Activated CD4-positive, alpha-beta T cell treated with anti-CD3 and anti-CD28 coated beads, Interleukin-2, amount 50 U/mL, for 24 hours (primary cell): ENCODE data around the gene PKNOX2.

Source experiments
- DNase-seq, 2 donors: peaks; one replicate each; pipeline ENCODE4 v3.0.0-alpha.2; 2020; ENCODE audit warnings: low read depth in 1 of 2, low spot score in 1 of 2

The PKNOX2 gene

GRCh38 chr11:125402435-125402834, 237.9 kb downstream of the PKNOX2 start:
- no peak for DNase-seq

GRCh38 chr11:125404157-125404810, 239.7 kb downstream of the PKNOX2 start:
- DNase-seq, result no peak

GRCh38 chr11:125404811-125405790, 240.6 kb downstream of the PKNOX2 start:
- DNase-seq, result peak; percentile 29 to 51

GRCh38 chr11:125407046-125407445, 242.5 kb downstream of the PKNOX2 start:
- DNase-seq, result no peak

GRCh38 chr11:125408311-125408711, 243.8 kb downstream of the PKNOX2 start:
- no peak for DNase-seq

GRCh38 chr11:125410091-125410490, 245.5 kb downstream of the PKNOX2 start:
- no peak for DNase-seq

GRCh38 chr11:125412177-125412496, 247.6 kb downstream of the PKNOX2 start:
- DNase-seq, result no peak

- DNase-seq, result no peak
Measured at GRCh38 chr11:125412509-125412908, 248.0 kb downstream of the PKNOX2 start.

- no peak for DNase-seq
Measured at GRCh38 chr11:125413226-125413625, 248.7 kb downstream of the PKNOX2 start.

GRCh38 chr11:125414121-125414520, 249.6 kb downstream of the PKNOX2 start:
- no peak for DNase-seq

GRCh38 chr11:125416981-125417935, 252.7 kb downstream of the PKNOX2 start:
- DNase-seq, result no peak

GRCh38 chr11:125418396-125418795, 253.8 kb downstream of the PKNOX2 start:
- no peak for DNase-seq

GRCh38 chr11:125422681-125423080, 258.1 kb downstream of the PKNOX2 start:
- no peak for DNase-seq

- no peak for DNase-seq
Measured at GRCh38 chr11:125423247-125423849, 258.8 kb downstream of the PKNOX2 start.

GRCh38 chr11:125425601-125426000, 261.1 kb downstream of the PKNOX2 start:
- DNase-seq, result no peak

GRCh38 chr11:125426818-125427528, 262.4 kb downstream of the PKNOX2 start:
- DNase-seq, result no peak

GRCh38 chr11:125428486-125429173, 264.1 kb downstream of the PKNOX2 start:
- DNase-seq, result no peak

GRCh38 chr11:125429174-125429707, 264.7 kb downstream of the PKNOX2 start:
- peak in 1 of 2 donors; percentile 24 for DNase-seq
